Measurements from ENCODE around the gene MAP2. TPM values are rescaled to one million over a fixed set of nuclear protein-coding genes. Genes with fewer than 3 reads are reported as not detected.

The MAP2 gene
- total and polyA plus RNA-seq, 2 donors (not counting 3 experiments of a cell fraction or from before 2014, with no cell fraction given), result 19.4 to 46.1 TPM

DNA sequence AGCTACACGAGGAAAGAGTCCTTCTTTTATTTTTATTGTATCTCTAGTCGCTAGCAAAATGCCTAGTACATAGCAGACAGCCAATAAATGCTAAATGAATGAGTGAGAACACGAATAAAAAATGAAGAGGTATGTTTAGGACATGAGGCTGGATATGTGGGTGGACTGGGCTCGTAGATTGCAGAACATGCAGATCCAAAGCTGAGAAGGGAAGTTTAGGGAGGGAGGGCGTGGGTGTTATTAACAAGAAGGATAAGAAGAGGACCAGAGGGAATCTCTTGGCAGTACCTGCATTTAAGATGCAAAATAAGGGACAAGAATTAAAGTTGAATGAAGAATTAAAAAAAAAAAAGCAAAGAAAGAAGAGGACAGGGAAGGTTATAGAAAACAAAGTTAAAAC lies 161.1 kb downstream of the MAP2 start:
- dilution Hi-C loops (cut with MboI; ENCODE audit: extremely low pct_ligation_motif_present, low sequenced_read_pairs), result no loop called here
- Histone ChIP-seq H3K9me3 (replicated peaks; ENCODE audit: control insufficient read depth, insufficient read depth, low read length) (no peaks in the 10 kb centered on the region), H3K4me2 (ENCODE audit: insufficient read depth, low read length) (no peak overlapping the region), H3K9ac (replicated peaks; ENCODE audit: extremely low read depth, insufficient read depth, low read length) (no peak overlapping the region), H3K36me3 (ENCODE audit: control insufficient read depth in 2 of 2, extremely low read depth in 1 of 2, insufficient read depth in 2 of 2, low read length in 2 of 2) (no peaks in the 10 kb centered on the region), H3K79me2 (ENCODE audit: control insufficient read depth, insufficient read depth, low read length) (no peaks in the 10 kb centered on the region), H3K27me3 (ENCODE audit: control insufficient read depth in 2 of 2, insufficient read depth in 2 of 2, low read length in 2 of 2) (no peaks in the 10 kb centered on the region), H3K4me3 (replicated peaks in 1 of 3; ENCODE audit: insufficient read depth in 1 of 3, low read depth in 1 of 3, low read length in 3 of 3) (no peak overlapping the region), H4K20me1 (replicated peaks; ENCODE audit: control insufficient read depth, extremely low read depth, insufficient read depth, low read length) (no peaks in the 10 kb centered on the region), H3K9me1 (replicated peaks; ENCODE audit: control insufficient read depth, extremely low read depth, insufficient read depth, low read length) (no peaks in the 10 kb centered on the region), H3K27ac (ENCODE audit: insufficient read depth, low read depth, low read length) (no peak overlapping the region), H3K4me1 (ENCODE audit: control insufficient read depth, extremely low read depth, insufficient read depth, low read length) (no peaks in the 10 kb centered on the region), H2AFZ (ENCODE audit: low read depth, low read length) (no peak overlapping the region)
- BruUV-seq (replicated peaks), result no TSS peak
- CTCF ChIA-PET, result interaction anchor here (1.2 to 1.3 kb wide), 2 partner anchors 160 to 376 kb away, joined by 3 to 4 read pairs; no protein-coding TSS in a partner anchor
- intact Hi-C loops (cut with micrococcal nuclease), result no loop called here
- no peak for DNase-seq (ENCODE audit: low read depth, low spot score)
- TF ChIP-seq MAX (IDR thresholded peaks at IDR 0.05; ENCODE audit: insufficient read depth, insufficient read length), result no peak
- no peak for TF ChIP-seq MYC (IDR thresholded peaks at IDR 0.05; ENCODE audit: low read depth, low read length)
- TF ChIP-seq POLR2A (IDR thresholded peaks at IDR 0.05; ENCODE audit: low read depth, low read length), result no peak
- no peak for TF ChIP-seq CTCF (IDR thresholded peaks at IDR 0.05; ENCODE audit: extremely low read depth in 1 of 2, insufficient read depth in 1 of 2, low read depth in 1 of 2, low read length in 2 of 2)
- no peak for TF ChIP-seq FOS (IDR thresholded peaks at IDR 0.05; ENCODE audit: borderline replicate concordance, insufficient read depth, low read length)
- no peak for TF ChIP-seq JUN (IDR thresholded peaks at IDR 0.05; ENCODE audit: borderline replicate concordance, insufficient read depth, insufficient read length, low read depth)
- TF ChIP-seq POLR2AphosphoS5 (IDR thresholded peaks at IDR 0.05; ENCODE audit: insufficient read depth, low read depth, low read length), result no peak
- TF ChIP-seq GATA2 (IDR thresholded peaks at IDR 0.05; ENCODE audit: insufficient read depth, insufficient read length, low read depth, low read length), result no peak
- TF ChIP-seq EZH2 (IDR thresholded peaks at IDR 0.05; ENCODE audit: borderline replicate concordance, low read depth, low read length, severe bottlenecking), result no peak
- POLR2A ChIA-PET, result no interaction called here
- FAIRE-seq, result no peak

Measured in endothelial cell of umbilical vein (primary cell).